Measurements from ENCODE around the gene ABHD15.

- TF ChIP-seq POLR2AphosphoS5 (IDR thresholded peaks at IDR 0.05) (no peak), CTCF (IDR thresholded peaks at IDR 0.05; ENCODE audit: poor library complexity, severe bottlenecking) (no peak), EP300 (conservative IDR thresholded peaks at IDR 0.05; ENCODE audit: poor library complexity, severe bottlenecking) (no peak), TAF1 (IDR thresholded peaks at IDR 0.05; ENCODE audit: low read depth) (no peak), RAD21 (conservative IDR thresholded peaks at IDR 0.05) (no peak), EZH2 (IDR thresholded peaks at IDR 0.05; ENCODE audit: borderline replicate concordance, insufficient read depth, low read length, poor library complexity, severe bottlenecking) (no peak), REST (IDR thresholded peaks at IDR 0.05; ENCODE audit: borderline replicate concordance) (no peak), SMC3 (conservative IDR thresholded peaks at IDR 0.05; ENCODE audit: poor library complexity) (no peak)
These were observed 5.0 kb downstream of the ABHD15 start for GRCh38 chr17:29561554-29562517.
